GM19467 (cell line): ENCODE results near the gene PGAM1.
"Not testable (repeated sequence)": the region's sequence is repeated elsewhere in the genome, so short reads cannot be mapped to it uniquely, and the experiment has no call there.

Experiments
- ATAC-seq: cut with Tn5 transposase; IDR thresholded peaks from one replicate; pipeline ENCODE4 v1.9.1; 2021; ENCODE audit warnings: mild to moderate bottlenecking, moderate library complexity; ENCODE audit not compliant: unreplicated experiment

Gene PGAM1

GRCh38 chr10:97407211-97407951 lies 18.6 kb upstream of the PGAM1 start:
- ATAC-seq: peak; percentile 76

GRCh38 chr10:97407952-97408248 lies 18.1 kb upstream of the PGAM1 start:
- ATAC-seq: no peak

- no peak for ATAC-seq
These were observed 17.4 kb upstream of the PGAM1 start for GRCh38 chr10:97408496-97408992.

- ATAC-seq: no peak
These were observed 14.6 kb upstream of the PGAM1 start for GRCh38 chr10:97411406-97411805.

- ATAC-seq: no peak
These were observed 13.1 kb upstream of the PGAM1 start for GRCh38 chr10:97412891-97413304.

GRCh38 chr10:97416565-97416964 lies 9.4 kb upstream of the PGAM1 start:
- no peak for ATAC-seq

- ATAC-seq: not testable (repeated sequence)
These were observed 2.3 kb upstream of the PGAM1 start for GRCh38 chr10:97423757-97424098.

- no peak for ATAC-seq
These were observed 982 bp downstream of the PGAM1 start for GRCh38 chr10:97426776-97427570.

GRCh38 chr10:97427571-97428179 lies 1.7 kb downstream of the PGAM1 start:
- ATAC-seq: no peak

GRCh38 chr10:97428572-97428981 lies 2.6 kb downstream of the PGAM1 start:
- ATAC-seq: no peak

GRCh38 chr10:97434055-97434454 lies 8.1 kb downstream of the PGAM1 start:
- no peak for ATAC-seq

GRCh38 chr10:97434557-97434956 lies 8.6 kb downstream of the PGAM1 start:
- ATAC-seq: no peak

GRCh38 chr10:97435211-97435610 lies 9.2 kb downstream of the PGAM1 start:
- no peak for ATAC-seq

GRCh38 chr10:97442277-97442676 lies 16.3 kb downstream of the PGAM1 start:
- ATAC-seq: no peak

- ATAC-seq: no peak
These were observed 18.2 kb downstream of the PGAM1 start for GRCh38 chr10:97444212-97444611.

GRCh38 chr10:97445357-97445721 lies 19.3 kb downstream of the PGAM1 start:
- ATAC-seq: no peak

- ATAC-seq: peak; percentile 96
These were observed 20.0 kb downstream of the PGAM1 start, which contains the start of the genes EXOSC1 and ZDHHC16 for GRCh38 chr10:97445722-97446639. Gene EXOSC1 (minus strand): TSS chr10:97446006. CDS start chr10:97445985, 21 bp downstream. Gene ZDHHC16 (plus strand): TSS chr10:97446175. CDS start chr10:97451676, 5,501 bp downstream.

GRCh38 chr10:97450828-97451227 lies 24.8 kb downstream of the PGAM1 start:
- ATAC-seq: no peak

- no peak for ATAC-seq
These were observed 25.6 kb downstream of the PGAM1 start for GRCh38 chr10:97451605-97452004.

- no peak for ATAC-seq
These were observed 26.4 kb downstream of the PGAM1 start for GRCh38 chr10:97452352-97452751.
